AG09319 (cell line): ENCODE measurements around the gene ANKRD52.

ENCODE experiments used
- DNase-seq: peaks from one replicate; pipeline ENCODE4 v3.0.0-alpha.2; 2010; ENCODE audit warnings: low read depth; ENCODE audit errors: extremely low read depth
- TF ChIP-seq, protein P1 (sequence below): IDR thresholded peaks from 2 replicates; pipeline ENCODE4 v1.5.1; 2011; ENCODE audit warnings: low read depth, mild to moderate bottlenecking, inconsistent platforms, low read length, moderate library complexity

ANKRD52 gene

DNA sequence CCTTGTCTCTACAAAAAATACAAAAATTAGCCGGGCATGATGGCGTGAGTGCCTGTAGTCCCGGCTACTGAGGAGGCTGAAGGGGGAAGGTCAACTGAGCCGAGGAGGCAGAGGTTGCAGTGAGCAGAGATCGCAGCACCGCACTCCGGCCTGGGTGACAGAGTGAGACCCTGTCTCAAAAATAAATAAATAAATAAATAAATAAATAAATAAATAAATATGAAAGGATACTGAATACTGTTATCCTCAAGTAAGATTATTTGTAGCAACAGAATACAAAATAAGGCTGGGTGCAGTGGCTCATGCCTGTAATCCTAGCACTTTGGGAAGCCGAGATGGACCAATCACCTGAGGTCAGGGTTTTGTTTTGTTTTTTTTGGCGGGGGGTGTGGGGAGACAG is 38.3 kb downstream of the ANKRD52 start:
- DNase-seq = no peak
- TF ChIP-seq, protein P1, sequence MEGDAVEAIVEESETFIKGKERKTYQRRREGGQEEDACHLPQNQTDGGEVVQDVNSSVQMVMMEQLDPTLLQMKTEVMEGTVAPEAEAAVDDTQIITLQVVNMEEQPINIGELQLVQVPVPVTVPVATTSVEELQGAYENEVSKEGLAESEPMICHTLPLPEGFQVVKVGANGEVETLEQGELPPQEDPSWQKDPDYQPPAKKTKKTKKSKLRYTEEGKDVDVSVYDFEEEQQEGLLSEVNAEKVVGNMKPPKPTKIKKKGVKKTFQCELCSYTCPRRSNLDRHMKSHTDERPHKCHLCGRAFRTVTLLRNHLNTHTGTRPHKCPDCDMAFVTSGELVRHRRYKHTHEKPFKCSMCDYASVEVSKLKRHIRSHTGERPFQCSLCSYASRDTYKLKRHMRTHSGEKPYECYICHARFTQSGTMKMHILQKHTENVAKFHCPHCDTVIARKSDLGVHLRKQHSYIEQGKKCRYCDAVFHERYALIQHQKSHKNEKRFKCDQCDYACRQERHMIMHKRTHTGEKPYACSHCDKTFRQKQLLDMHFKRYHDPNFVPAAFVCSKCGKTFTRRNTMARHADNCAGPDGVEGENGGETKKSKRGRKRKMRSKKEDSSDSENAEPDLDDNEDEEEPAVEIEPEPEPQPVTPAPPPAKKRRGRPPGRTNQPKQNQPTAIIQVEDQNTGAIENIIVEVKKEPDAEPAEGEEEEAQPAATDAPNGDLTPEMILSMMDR = no peak

DNA sequence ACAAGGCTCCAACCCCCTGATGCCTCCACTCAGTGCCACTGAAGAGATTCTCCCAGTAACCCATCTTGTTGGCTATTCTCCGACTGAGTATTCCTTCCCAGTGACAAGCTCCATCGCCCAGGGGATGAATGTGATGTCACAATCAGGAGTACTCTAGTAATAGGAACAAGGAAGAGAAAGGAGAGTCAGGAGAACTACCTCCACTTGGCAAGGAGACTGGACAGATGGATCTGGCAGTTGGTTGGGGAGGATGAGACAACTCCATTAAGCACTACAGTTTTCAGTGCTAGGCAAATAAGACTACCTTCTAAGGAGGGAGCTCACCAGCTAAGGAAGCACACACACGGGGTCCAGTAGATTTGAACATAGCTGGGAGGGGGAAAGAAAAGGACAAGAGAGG is 41.7 kb downstream of the ANKRD52 start:
- TF ChIP-seq, protein P1 = no peak
- no peak for DNase-seq

DNA sequence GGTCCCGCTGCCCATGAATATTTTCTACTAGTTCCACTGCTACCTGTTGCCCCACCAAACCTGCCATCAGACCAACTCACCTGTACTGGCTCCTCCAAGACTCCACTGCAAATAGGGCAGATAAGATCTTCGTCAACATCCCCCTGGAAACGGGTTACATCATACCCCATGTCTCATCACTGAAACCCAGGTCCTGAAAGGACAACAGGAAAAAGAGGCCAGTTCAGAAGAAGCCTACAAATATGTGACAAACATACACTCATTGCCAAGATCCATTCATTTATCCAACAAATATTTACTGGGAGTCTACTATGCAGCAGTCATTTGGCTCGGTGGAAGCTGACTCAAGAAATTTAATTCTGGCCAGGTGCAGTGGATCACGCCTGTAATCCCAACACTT is 44.3 kb downstream of the ANKRD52 start:
- no peak for DNase-seq
- TF ChIP-seq, protein P1 = no peak

- TF ChIP-seq, protein P1 = no peak
- no peak for DNase-seq
These were observed 45.8 kb downstream of the ANKRD52 start for GRCh38 chr12:56212361-56212760.

DNA sequence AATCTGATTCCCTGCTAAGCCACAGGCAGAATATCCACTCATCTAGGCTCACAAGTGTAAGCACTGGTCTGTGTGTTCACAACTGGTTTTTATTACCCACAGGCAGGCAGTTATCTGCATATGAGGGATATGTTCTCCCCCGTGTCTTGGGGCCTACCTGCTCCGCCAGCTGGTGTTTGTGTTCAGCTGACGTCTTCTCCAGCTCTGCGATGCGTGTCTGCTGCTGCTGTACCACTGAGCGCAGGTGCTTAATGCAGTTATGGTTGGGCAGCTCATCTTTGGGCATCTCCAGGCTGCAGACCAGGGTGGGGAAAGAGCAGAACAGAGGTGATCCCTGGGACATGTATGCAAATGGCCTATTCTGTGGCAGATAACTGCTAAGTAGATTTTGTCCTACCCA is 50.2 kb downstream of the ANKRD52 start:
- TF ChIP-seq, protein P1 = no peak
- no peak for DNase-seq

DNA sequence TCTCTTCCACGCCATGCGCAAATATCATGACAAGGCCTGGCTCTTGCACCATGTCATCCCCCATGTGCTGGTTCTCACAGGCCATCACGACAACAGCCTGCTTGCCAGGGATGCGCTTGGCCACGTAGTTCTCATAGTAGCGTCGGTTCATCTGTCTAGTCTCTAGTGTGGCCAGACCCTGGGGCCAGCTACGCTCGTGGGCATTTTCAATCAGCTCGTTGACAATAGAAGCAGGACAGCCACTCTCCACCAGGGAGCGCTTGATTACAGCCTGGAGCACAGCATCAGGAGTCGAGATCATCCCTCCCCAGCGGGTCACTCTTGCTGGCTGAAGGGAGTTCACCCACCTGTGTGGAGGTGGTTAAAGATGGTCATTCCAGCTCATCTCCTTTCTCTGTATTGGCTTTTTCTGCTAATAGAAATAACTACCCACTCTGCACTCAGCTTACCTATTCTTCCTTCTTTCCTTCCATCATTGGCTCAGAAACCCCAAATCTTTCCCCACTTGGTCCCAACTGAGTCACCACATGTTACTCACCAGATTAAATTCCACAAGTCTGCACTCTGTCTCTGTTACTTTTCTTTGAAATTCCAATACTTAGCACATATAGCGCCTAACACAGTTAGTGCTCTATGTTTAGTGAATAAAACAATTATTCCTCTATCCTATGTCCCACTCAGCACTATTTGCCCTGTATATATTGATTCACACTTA is 51.6 kb downstream of the ANKRD52 start:
- DNase-seq = no peak
- TF ChIP-seq, protein P1 = peak; percentile 68

DNA sequence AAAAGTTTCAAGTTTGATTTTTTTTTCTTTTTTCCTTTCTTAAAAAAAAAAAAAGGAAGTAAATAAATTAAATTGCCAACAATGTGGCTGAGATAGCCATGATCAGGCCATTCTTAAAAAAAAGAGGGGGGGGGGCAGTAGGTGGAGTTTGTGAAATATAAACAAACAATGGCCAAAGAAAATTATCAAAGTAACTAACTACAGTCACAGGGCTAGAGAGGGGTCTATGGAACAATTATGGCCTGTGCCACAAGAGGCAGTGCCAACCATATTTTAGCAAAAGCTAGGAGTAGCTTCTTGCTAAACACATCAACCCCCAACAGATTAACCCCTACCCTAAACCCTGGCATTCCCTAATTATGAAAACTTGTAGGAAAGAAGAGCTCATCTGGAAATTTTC is 52.7 kb downstream of the ANKRD52 start:
- no peak for DNase-seq

More for the DNA sequence above, 52.7 kb downstream of the ANKRD52 start:
- TF ChIP-seq, protein P1 = no peak
